GM10847 (cell line): ENCODE data around the gene ACOT9.

Experiments used
- POLR2A ChIP-seq: IDR thresholded peaks from 2 replicates; pipeline ENCODE4 v1.6.1; 2011; ENCODE audit not compliant: insufficient read length; ENCODE audit errors: extremely low read depth

Gene ACOT9, protein sequence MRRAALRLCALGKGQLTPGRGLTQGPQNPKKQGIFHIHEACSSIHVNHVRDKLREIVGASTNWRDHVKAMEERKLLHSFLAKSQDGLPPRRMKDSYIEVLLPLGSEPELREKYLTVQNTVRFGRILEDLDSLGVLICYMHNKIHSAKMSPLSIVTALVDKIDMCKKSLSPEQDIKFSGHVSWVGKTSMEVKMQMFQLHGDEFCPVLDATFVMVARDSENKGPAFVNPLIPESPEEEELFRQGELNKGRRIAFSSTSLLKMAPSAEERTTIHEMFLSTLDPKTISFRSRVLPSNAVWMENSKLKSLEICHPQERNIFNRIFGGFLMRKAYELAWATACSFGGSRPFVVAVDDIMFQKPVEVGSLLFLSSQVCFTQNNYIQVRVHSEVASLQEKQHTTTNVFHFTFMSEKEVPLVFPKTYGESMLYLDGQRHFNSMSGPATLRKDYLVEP

DNA sequence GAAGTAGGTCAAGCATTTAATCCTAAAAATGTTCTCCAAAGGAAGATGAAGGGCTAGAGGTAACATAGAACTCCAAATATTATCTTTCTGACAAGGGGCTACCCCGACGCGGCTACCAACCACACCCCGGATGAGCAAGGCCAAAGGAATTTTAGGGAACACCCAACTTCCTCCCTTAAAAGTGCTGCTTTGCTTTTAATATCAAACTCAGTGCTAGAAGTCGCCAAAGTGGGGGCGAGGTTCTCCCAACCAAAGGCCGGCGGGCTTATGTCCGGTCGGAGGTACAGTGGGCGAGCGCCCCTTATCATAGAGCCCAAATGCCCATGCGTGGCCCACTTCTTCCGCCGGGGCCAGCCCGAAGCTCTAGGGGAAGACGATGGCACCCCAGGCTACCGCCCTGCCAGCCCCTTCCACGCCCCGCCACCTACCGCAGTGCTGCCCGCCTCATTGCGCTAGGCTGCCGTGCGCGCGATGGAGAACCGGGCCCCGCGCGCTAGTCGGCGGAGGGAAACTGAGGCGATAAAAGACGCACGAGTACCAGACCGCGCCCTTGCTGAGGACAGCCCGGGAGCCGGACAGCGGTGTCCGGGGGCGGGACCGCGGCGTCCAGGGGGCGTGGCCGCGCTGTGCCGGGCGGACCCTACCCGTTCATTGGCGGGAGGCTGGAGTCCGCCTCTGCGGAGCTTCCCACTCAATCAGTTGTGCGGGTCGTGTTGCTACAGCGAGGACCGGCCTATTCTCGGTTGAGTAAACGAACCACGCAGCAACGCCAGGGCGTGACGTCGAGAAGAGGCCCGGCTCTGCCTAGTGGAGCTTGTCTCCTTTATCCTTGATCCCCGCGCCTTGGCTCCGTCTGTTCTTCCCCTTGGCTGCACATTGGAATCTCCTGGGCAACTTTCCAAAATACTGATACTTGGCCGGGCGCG, at the start of gene ACOT9:
TSS of gene ACOT9 (minus strand) at position 580 of the 926 bp plus-strand sequence. CDS start at position 448, 132 bp downstream.
- peak; percentile 59 for TF ChIP-seq POLR2A

DNA sequence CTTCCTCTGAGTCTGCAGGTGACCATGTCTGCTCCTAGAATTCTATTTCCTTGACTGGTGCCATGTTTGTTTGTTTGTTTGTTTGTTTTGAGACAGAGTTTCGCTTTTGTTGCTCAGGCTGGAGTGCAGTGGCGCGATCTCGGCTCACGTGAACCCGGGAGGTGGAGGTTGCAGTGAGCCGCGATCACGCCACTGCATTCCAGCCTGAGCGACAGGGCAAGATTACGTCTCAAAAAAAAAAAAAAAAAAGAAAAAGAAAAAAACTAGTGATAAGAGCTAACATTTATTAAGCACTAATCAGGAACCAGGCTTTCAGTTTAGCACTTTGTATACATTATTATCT, 47.0 kb upstream of the ACOT9 start:
- TF ChIP-seq POLR2A: no peak

DNA sequence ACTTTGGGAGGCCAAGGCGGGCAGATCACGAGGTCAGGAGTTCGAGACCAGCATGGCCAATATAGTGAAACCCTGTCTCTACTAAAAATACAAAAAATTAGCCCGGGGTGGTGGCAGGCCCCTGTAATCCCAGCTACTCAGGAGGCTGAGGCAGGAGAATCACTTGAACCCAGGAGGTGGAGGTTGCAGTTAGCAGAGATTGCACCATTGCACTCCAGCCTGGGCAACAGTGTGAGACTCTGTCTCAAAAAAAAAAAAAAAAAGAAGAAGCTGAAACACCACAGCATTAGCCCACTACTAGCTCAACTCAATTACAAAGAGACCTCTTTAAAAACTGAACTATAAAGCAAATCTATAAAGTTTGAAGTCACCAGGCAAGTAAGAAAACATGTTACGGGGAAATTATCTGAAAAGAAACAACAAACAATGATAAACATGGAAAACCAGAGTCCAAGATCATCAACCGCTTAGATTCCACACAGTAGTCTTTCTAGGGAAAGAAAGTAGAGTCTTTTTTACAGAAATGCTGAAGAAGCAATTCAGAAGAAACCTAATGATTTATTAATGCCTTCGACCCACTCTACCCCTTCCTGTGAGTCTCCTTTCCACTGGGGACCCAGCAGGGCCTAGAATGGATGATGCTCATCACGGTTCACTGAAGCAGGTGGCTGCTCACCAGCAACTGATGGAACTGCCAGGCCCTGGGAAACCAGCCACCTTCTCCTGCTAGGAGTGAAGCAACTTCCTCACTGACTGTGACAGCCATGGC, 46.5 kb upstream of the ACOT9 start:
- TF ChIP-seq POLR2A: no peak

DNA sequence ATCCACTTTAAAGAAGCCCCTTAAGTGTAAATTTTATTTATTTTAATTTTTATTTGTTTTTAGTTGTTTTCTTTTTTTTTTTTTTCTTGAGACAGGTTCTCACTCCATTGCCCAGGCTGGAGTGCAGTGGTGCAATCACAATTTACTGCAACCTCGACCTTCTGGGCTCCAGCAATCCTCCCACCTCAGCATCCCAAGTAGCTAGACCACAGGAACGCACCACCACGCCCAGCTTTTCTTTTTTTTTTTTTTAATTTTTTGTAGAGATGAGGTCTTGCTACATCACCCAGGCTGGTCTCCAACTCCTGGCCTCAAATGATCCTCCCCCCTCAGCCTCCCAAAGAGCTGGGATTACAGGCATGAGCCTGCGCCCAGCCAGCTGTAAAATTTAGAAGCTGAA, 45.9 kb upstream of the ACOT9 start:
- TF ChIP-seq POLR2A: no peak

DNA sequence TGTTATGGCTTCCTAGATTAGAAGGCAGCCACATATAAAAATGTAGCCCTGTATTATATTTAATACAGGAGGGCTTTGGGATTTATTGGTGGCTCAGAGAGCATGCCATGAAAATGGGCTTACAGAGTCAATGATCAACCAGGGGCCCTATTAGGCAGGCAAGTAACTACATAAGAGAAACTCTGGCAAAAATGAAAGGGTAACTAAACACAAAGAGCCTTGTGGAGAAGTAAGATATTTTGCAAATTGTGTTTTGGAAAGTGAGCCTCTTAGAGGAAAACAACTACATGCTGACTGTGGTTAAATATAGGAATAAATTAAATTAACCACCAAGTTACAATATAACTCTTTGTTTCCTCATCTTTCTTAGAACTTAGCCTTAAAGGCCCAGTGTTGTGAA, 45.4 kb upstream of the ACOT9 start:
- no peak for TF ChIP-seq POLR2A

DNA sequence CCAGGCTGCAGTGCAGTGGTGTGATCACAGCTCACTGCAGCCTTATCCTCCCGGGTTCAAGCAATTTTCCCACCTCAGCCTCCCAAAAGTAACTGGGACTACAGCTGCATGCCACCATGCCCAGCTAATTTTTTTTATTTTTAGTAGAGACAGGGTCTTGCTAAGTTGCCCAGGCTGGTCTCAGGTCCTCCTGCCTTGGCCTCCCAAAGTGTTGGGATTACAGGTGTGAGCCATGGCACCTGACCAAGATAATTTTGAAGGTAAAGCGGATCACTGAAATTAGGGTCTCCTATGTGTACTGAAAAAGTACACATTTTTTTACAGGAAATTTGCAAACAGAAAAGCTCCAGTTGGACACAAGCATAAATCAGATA, 44.7 kb upstream of the ACOT9 start:
- TF ChIP-seq POLR2A: no peak

DNA sequence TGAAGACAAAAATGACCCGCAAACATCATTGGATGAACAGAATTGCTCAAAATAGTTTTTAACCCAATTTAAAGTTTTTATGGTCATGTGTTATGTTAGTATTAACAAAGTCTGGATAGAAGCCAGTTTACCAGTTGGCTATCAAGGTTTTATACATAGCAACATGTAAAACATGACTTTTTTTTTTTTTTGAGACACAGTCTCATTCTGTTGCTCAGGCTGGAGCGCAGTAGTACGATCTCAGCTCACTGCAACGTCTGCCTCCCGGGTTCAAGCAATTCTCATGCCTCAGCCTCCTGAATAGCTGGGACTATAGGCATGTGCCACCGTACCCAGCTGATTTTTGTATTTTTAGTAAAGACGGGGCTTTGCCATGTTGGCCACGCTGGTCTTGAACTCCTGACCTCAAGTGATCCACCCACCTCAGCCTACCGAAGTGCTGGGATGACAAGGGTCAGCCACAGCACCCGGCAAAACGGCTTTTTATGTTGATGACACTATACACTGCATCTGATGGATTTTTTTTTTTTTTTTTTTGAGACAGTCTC, 43.3 kb upstream of the ACOT9 start:
- TF ChIP-seq POLR2A: no peak

DNA sequence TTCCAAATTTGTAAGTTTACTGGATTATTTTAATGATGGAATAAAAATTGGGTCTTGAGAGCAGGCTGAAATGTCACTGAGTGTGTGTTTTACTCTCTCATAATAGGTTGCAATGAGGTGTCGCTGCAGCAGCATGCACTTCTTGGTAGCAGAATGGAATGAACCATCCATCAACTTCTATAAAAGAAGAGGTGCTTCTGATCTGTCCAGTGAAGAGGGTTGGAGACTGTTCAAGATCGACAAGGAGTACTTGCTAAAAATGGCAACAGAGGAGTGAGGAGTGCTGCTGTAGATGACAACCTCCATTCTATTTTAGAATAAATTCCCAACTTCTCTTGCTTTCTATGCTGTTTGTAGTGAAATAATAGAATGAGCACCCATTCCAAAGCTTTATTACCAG, 42.5 kb upstream of the ACOT9 start:
- no peak for TF ChIP-seq POLR2A

DNA sequence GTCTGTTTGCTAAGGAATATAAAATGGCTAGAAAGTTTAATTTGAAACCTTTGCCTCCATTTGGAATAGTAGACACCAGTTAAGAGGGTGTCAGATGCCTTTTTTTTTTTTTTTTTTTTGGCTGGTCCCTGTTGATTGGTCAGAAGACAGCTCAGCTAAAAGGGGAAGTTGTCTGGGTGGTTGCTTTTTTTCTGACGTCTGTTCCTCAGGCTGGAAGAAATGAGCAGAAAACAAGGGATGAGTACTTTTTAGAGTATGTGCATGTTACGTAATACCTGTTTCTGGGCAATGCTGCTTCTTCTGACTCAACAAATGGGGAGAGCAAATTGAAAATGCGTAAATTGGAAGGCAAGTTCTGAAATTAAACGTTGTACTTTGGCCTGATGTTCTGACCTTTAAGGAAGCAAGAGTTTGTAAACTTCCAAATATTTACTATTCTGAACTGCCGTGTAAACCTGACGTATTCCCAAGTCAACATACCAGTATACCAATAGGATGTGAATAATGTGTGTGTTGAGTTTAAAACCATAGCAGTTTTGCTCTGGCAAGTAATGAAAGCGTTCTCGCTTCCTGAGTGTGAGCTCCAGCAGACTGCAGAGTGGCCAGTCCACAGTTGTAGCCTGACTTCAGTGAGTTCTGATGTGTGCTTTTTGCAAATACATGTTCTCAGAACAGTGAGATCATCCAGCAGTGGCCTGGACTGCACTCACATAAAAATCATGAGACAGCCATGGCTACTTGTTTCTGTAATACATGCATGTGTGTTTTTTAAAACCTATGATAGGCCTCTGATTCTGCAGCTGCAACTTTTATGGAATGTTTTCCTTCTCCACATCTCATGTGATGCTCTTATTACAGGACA, 41.6 kb upstream of the ACOT9 start:
- TF ChIP-seq POLR2A: no peak

DNA sequence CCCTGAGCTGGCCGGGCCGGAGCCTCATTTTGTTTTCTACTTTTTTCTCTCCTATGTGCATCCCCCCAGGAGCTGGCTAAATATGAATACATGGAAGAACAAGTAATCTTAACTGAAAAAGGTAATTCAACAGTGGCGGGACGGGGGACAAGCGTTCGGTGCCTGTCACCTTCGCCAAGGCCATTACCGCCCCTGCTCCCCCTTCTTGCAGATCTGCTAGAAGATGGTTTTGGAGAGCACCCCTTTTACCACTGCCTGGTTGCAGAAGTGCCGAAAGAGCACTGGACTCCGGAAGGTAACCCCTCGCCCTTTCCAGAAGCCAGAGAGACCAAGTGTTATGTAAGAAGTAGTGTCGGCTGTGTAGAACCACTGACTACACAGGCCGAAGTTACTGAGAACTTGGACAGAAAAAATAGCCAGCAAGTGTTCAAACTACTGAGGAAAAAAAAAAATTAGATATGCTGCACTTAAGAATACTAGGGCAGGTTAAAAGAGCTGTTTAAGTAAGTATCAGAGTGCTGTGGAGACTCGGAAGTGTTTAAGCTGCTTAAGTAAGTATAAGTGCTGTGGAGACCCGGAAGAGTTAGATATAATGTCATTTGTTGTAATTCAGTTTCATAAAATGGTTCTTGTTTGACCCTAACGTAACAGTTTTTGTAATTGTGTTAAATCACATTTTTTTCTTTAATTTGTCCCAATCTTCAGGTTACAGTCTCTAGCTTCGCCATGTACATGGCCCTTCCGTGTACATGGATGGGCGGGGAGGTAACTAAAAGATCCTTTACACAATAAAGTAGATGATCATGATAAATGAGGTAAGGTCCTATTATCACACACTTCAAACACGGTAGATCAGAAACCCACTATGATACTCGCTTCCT, 40.8 kb upstream of the ACOT9 start:
- no peak for TF ChIP-seq POLR2A

DNA sequence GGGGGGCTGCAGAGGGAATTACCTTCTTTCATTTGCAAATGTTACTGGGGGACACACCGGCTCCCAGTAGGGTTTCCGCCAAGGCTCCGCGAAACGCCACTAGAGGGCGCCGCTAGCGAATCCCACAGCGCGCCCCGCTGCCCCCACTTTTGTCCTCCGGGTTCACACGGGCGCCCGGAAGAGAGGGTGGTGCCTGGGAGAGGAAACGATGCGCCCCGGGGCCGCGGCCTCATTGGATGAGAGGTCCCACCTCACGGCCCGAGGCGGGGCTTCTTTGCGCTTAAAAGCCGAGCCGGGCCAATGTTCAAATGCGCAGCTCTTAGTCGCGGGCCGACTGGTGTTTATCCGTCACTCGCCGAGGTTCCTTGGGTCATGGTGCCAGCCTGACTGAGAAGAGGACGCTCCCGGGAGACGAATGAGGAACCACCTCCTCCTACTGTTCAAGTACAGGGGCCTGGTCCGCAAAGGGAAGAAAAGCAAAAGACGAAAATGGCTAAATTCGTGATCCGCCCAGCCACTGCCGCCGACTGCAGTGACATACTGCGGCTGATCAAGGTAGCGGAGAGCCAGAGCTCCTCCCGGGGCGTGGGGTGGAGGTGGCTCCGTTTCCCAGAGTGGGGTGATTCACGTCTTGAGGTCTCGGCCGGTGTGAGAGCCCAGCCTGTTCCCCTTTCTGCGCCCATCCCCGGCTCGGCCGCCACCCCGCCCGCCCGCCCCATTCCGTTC, 40.0 kb upstream of the ACOT9 start, which contains the start of gene SAT1:
TSS of gene SAT1 (plus strand) at position 311 of the 726 bp plus-strand sequence. CDS start at position 490, 179 bp downstream.
- peak; percentile 99 for TF ChIP-seq POLR2A

DNA sequence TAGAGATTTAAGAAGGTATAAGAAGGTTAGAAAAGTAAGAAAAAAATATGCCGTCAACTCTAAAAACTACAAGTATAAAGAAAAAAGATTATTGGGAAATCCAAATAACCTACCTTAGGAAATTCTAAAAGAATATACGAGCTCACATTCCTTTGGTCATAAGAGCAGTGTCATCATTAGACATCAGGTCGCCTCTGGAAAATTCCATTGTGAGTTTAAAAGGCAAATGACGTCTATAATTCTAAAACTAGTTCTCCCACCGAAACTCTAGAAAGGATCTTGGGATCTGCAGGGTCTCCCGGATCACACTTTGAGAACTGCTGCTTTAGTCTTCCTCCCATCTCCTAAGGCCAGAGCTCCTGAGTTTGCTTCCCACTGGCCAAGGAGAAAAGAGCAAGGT, 39.4 kb upstream of the ACOT9 start:
- no peak for TF ChIP-seq POLR2A
